OCI-LY1 (cell line): ENCODE results near the gene TSPOAP1.

ENCODE experiments used
- CTCF ChIP-seq: fragments of 200-600 bp; sonication (generic), shearing (Covaris generic); IDR thresholded peaks from 2 replicates; pipeline ENCODE4 v1.5.1; 2017; ENCODE audit warnings: mild to moderate bottlenecking, antibody characterized with exemption, low read length, moderate library complexity, mixed read lengths
- EZH2 ChIP-seq: fragments of 200-600 bp; sonication (generic), shearing (Covaris generic); IDR thresholded peaks from 2 replicates; pipeline ENCODE4 v1.8.0; 2017; ENCODE audit warnings: borderline replicate concordance, mixed run types, mild to moderate bottlenecking, antibody characterized with exemption, low read length, moderate library complexity, mixed read lengths

- TF ChIP-seq CTCF (no peak), EZH2 (no peak)
Measured at GRCh38 chr17:58352596-58353388, 24.2 kb upstream of the TSPOAP1 start.
